ENCODE measurements around the gene NUAK1.

The NUAK1 gene

DNA sequence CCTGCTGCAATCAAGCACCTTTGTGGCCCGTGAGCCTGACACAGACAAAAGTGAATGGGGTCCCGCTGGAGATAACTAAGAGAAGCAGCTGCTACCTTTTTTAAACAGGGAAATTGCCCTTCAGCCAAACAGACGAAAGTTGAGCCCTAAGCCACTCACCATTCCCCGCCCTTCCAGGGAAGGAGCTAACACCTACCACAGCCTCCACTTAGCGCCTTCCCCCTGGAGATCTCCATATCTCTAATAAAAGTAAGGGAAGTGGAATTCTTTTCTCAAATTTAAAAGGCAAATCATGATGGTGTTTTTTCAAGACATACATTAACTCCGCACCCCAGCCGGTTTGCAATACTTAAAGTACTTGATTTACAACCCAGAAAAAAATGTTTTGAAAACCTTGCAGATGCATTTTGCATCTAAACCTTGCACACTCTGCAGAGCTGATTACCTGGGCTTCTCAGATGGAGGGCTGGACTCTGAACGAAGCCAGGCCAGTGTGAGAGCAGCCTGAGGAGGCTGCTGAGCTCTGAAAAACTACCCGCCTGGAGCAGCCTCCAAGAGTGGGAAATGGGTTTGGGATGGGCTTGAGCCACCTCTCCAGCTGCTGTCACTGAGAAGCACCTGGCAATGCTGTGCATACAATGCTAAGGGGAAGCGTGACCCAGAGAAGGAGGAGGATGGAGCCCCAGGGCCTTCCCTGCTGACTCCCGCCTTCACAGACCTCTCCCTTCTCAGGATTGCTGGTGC lies 10.0 kb downstream of the NUAK1 start:
- DNase-seq: no peak

DNA sequence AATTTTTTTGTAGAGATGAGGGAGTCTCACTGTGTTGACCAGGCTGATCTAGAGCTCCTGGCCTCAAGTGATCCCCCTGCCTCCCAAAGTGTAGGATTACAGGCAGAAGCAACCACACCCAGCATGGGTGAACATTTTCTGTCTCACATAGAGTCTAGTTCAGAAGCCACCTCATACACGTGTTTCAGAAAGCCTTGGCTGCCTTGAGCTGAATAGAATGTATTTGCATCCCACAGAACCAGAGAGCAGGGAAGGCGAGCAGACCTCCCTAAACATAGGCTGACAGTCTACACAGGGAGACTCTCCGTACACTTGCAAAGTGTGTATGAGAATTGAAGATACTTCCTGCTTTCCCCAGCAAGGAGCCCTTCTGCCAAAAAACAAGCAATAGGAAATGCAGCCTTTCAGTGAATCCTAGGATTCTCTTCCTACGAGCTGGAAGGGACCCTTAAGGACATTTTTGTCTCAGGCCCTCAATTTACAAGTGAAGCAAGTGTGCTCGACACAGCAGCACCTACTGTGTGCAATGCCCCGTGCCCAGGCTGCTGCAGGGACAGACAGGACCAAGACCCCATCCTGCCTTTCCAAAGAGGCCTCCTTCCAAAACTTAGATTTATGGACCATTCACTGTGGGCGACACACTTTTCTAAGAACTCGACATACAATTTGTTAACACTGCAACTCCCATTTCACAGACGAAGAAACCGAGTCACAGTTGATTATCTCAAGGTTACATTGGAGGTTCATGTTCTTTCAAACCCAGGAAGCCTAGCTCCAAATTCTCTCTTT lies 11.2 kb downstream of the NUAK1 start:
- no peak for DNase-seq

DNA sequence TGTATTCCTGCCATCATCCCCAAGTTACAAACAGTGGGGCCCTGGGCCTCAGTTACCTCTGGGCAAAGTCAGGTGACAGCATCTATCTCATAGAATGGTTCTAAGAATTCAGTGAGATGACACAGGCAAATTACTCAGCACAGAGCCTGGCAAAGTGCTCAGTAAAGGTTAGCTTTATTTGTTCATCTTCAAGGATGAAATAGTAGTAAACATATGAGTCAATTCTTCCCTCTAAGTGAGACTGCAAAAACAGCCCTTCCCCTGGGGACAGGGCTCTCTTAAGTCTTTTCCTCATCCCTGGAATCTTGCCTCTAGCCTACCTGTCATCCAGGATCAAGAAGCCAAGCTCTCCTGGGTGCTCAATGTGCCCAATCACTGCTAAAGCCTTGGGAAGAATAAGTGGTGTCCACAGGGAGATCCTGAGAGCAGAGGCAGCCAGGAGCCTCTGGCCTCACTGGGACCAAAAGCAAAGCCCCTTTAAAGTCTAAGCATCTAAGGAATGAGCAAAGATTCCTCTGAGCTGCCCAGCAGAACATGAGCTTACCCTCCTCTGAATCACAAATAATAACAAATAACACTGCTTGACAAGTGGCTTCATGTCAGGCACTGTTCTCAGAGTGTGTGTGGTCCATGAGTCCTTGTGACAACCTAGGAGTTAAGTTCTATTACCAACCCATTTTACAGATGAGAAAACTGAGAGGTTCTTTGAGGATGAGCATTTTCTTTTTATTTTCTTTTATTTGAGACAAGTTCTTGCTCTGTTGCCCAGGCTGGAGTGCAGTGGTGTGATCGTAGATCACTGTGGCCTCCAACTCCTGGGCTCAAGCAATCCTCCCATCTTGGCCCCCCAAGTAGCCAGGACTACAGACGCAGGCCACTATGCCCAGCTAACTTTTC lies 12.1 kb downstream of the NUAK1 start:
- no peak for DNase-seq

DNA sequence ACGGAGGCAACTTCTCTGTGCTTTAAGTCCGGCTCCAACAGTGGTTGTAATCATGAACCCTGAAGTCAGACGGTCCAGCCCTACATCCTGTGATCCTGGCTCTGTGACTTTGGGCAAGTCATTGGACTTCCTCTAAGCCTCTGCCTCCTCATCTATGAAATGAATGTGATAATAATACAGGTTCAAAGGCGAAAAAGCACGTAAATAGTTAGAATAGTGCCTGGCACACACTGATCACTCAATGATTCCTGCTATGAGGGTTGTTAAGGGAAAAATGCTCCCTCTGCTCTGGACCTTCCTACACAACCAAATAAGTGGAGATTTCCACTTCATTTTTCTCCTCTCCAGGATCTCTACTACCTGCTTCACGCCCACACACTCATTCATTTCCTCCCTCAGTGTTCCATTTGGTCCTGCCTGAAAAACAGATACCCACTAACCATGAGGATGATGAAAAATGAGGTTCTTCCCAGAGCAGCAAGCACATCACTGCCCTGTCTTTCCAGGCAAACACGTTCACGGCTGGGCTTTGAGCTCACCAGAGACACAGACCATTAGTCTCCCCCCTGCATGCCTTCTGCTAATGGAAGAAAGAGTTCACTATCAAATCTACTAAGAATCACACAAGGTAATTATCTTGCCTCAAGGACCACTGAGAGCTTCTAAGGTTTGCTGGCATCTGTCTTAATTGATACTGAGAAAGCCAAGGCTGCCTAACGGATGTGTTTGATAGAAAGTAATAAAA lies 13.2 kb downstream of the NUAK1 start:
- DNase-seq: no peak

DNA sequence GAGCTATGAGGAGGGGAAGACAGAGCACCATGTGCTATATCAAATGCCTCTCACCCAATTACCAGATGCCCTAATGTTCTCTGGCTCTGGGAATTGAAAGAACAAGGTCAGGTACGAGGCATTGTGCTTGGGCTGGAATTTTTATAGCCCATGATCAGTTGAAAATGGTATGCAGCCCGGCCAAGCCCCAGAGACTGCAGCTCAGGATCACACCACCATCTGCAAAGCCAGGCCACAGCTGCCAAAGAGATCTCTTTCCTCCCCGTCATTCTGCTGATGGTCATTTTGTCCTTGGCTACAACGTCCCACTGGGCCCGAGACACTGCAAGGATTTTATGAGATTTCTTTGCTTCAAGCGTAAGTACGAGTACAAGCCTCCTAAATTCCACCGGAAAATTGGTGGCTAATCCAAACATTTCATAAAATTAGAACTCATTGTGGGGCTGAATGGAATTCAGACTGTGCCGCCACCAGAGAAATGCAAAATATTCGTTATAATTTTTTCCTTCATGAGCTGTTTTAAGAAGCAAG lies 15.1 kb downstream of the NUAK1 start:
- no peak for DNase-seq

DNA sequence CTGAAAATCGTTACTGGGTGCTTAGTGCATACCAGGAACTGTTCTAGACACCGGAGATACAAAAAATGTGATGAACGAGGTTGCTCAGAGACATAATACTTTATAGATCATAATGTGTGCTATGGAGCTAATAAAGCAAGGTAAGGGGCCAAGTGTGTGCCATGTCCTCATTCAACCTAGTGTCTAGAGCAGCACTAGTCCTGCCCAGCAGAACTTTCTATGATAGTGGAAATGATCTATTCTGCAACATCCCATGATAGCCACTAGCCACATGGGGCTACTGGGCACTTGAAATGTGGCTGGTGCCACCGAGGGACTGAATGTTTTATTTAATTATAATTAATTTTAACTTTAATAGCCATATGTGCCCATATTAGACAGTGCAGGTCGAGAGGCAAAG lies 15.6 kb downstream of the NUAK1 start:
- no peak for DNase-seq

DNA sequence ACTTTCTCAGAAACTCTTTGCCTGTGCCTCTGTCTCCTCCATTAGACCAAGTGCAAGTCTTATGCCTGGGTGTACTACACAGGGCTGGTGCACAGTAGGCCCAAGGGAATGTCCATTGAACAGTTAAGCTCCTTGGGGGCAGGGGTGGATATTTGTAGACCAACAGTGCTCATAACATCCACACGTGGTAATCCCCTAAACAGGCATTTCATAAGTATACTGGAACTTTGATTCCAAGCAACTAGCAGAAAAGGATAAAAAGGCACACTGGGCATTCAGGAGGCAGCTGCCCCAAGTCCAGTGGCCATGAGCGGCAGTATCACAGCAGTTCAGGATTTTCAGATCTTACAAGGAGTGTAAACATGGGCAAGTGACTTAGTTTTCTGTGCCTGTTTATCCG lies 16.8 kb downstream of the NUAK1 start:
- DNase-seq: no peak

DNA sequence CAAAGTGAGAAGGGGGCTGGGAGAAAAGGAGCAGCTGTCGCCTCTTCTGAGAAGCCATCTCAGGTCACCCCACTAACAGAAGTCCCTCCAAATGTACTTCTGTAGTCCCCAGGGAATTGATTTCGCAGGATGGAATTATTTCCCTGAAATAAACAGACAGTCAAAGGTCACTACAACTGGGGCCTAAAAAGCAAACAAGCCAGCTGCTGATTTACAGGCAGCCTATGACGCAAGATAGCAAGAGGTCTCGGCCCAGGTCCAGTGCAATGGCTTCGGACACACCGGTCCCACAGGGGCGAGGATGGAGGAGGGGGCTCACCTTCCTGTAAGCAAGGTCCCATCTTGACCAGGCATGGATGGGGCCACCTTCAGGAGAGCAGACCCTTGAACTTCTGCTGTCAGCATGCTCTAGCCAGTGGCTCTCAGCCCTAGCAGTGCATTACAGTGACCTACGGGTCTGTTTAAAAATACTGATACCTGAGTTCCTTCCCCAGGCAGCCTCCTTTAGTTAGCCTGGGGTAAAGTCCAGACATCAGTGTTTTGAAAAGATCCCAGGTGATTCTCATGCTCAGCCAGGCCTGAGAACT lies 18.1 kb downstream of the NUAK1 start:
- DNase-seq: no peak

DNA sequence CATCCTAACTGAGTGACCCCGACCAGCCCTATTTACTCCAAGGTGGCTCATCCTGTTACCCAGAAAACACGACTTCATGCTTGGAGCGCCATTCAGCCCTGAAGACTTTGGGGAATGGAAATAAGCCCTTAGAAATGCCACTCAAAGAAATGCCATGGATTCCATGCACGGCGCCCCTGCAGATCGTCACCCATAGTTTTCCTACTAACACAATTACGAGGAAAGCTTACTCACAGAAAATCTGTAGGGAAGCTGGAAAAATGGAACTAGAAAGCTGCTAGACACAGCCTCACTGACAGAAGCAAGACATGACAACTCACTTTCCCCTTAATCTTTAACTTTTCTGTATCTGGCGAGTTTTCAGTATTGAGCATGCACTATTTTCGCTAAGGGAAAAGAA lies 19.5 kb downstream of the NUAK1 start:
- no peak for DNase-seq

DNA sequence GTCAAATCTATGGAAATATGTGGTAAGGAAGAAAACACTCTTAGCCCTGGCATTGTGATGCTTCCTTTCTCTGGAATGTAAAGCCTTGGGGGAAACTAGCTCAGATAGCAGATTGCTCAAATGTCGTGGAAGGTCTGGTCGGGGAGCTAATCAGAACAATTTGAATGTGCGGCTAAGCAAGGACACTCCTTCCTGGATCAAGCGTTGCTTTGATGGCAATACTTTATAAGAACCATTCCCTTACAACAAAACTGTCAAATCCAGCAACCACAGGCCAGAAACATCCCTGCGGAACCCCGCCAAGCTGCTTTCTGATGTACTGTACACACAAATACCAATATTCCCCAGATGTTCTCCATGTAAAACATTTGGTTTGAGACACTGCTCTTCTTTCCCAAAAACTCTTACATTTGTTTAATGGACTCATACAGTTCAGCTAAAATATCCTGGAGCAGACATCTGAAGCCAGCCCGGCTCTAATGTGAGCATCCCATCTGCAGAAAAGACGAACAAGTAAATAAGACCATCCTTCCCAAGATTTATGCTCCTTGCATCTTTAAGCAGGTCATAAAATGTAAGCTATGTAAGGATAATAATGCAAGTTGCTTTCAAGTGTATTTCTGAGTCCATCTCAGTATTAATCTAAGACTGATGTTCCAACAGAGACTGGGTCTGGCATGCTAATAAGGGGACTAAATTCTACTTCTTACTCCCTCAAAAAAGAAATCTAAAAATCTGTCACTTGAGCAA lies 20.2 kb downstream of the NUAK1 start:
- no peak for DNase-seq

DNA sequence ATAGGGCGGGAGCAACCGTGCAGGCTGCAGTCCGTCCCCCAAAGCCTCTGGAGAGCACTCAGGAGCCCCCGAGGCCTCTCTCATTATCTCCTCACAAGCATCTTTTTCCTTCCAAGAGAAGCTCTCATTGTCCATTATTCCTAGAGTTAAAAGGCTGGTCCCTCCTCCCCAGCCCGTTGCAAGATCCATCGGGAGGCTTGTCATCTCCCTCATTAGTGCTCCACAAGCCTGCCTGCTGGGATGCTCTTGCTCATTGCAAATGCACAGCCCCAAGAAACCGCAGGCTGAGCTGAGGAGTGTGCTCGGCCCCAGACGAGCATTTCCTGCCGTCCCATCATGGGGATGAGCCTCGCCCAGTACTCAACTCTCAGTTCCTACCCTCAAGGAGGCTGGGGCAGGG lies 23.3 kb downstream of the NUAK1 start:
- no peak for DNase-seq

DNA sequence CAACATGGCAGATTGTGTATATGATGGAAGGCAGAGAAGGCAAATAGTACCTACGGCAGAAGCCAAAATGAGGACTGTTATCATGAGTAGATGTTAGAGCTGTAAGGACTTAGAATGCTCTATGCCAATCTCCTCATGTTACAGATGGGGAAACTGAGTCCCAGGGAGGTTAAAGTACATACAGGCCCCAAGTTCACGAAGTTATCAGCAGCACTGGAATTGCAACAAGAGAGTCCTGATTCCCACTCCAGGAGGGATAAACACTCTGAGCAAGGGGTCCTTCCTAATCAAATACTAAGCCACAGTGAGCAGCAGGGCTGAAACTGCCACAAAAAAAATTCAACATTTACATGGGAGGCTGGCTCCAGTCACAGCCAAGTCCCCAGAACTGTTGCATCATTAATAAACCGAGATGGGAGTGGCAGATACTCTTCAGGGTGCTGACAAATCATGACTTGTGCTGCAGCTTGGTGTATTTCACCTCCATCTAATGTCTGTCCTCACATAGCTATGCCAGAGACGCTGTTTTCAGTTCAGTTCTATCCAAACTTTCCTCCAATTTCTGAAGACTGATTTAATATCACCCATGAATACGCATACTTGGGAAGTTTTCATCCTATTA lies 24.2 kb downstream of the NUAK1 start:
- DNase-seq: no peak

DNA sequence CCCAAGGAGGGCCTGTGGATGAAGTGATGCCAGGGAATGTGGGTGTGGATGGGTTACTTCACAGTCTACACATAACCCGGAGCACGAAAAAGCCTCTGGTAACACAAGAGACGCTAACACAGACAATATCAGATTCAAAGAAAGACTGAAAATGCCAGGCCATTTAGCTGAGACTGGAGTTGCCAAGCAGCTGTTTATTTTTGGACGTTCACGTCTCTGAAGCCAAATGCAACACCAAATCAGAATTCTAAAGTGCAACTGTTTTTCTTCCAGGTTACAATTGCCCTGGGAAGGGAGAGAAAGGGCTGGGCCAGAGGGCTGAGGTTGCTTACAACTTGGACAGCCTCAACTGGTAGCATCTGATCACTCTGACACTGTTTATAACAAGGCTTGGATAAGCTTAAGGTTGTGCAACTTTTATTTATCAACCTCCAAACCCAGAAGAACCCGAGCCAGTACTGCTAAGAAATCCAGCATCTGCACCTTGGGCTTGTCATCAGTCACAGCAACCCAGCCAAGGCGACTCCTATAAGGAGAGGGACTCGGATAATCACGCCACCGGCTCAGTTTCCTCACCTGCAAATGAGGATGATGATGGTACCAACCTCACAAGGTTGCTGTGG lies 24.8 kb downstream of the NUAK1 start:
- no peak for DNase-seq

DNA sequence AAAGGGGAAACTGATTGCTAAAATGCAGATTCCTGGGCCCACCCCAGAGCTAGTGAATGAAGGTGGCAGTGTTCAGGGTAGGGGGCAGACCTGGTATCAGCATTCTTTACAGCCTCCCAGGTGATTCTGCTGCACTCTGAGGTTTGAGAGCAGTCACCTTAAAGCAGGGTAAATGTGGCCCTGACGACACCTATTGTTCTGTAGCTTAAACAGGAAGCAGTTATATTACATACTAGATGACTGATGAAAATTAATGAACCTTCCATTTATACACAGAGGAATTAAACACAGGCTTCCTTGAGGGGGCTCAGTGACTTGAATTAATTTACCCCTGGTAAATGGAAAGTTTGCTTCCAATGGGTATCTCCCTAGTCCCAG lies 25.3 kb downstream of the NUAK1 start:
- DNase-seq: no peak

DNA sequence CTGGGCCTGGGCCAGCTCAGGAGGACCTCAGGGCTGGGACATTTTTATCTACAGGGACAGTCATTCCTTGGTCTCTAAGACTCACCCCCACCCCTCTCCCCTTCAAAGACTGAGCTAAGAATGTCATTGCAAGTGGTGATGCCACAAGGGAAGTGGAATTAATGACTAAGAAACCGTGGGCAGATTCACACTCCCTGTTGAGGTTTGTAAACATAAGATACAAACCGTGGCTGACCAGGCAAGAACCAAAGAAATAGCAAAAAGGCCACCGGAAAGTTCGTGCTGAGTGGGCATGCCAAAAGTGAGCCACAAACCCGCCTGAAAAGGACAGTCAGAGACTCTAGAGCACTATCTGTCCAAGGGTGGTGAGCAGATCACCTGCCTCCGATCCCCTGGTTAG lies 25.7 kb downstream of the NUAK1 start:
- no peak for DNase-seq

DNA sequence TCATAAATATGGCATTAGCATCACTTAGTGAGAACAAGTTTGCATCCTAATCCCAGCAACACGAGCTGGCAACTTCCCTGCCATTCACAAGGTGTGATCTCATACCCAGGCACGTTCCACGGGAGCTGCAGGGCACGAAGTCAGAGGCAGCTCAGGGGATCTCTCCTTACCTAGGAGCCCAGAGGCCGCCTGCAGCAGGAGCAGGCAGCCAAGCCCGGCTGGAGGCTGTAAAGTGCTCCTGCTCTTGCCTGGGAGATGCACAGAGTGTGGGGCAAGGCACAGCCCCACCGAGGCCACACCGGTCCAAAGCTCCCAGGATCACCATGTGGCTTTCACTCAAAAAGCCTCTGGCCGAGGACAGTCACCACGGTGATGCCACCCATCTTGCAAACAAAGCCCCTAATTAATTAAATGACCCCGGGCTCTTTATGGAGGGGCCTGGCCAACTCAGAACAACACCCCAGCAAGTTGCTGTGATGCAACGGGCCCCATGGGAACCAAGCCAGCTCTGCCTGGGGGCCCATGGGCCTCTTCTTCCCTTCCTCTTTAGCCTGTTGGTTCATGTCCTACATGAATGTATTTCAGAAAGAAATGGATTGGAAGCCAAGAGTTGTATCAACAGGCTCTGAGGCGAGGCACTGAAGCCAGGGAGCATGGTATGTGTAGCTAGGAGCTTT lies 26.5 kb downstream of the NUAK1 start:
- DNase-seq: no peak

DNA sequence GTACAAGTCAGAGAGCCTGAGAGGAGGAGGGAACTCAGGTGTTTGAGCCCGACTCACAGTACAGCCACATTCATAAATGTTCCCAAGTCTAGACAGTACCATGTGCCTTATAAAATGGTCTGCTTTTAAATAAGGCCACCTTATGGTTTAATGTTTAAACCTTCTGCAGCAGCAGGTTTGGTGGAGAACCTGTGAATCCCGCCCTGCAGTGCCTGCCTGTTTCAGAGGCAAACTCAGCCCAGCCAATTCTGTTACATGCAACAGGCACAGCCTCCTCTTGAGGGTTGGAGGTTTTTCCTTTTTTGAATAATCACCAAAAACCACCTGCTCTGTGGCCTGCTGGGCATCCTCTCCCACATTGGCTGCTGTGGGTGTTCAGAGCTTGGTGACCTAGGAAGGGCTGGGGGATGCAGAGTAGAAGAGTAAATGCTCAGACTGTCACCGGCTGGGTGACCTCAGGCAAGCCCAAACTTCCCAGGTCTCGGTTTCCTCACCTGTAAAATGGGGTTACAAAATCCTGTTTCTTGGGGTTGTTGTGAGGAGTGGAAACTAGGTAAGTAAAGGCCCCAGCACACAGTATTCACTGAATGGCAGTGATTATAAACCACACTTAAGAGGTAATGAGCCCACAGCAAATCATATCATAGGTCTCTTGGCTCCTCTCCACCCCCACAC lies 28.0 kb downstream of the NUAK1 start:
- no peak for DNase-seq

DNA sequence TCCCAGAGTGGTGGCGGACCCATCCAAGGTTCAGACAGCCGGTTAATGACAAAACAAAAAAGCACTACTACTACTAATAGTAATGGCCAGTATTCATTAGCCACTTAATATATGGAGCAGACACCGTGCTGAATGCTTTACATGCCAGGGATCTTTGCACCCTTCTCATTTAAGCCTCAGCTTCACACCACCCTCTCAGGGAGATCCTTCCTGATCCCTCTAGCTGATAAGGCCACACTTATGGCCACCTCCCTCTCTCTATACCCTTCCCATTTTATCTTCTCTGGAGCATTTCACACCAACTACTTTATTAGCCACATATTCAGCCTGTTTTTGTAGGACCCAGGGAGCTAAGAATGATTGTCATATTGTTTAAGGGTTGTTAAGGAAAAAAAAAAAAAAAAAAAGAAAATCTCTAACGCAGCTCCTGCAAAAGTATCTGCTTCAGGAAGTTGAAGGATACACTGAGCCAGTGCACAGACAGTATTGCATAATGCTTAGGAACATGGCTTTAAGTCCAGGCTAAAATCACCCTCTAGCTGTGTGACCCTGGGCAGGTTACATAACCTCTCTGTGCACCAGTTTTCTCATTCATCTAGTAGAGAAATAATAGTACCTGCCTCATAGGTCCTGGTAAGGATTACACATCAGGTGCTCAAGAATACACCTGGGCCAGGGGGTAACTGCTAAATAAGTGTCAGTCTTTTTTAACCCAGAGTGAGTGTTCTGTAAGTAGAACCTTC lies 29.4 kb downstream of the NUAK1 start:
- DNase-seq: no peak

Data from activated T-cell treated with anti-CD3 and anti-CD28 coated beads, Interleukin-2, amount 50 U/mL, for 1 hour (primary cell).